ENCODE results near the gene TCN1. TPM values are rescaled to one million over a fixed set of nuclear protein-coding genes. Genes with fewer than 3 reads are reported as not detected.

TCN1 gene
- total and polyA plus RNA-seq, 8 donors, result 0.10 to 1.8 (median 0.35) TPM; not detected in 2

DNA sequence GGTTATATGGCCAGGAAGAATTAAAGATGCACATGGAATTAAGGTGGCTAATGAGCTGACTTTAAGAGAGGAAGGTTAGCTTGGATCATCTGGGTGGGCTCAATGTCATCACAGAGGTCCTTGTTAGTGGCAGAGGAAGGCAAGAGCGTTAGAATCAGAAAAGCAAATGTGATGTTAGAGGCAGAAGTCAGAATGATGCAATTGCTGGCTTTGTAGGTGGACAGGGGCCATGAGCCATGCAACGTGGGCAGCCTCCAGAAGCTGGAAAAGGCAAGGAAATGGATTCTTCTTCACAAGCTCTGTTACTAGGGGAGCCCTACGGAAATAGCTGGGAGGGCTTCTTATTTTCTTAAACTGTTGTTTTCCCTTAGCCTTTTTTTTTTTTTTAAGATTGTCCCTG, 18.7 kb downstream of the TCN1 start:
- H3K4me1 ChIP-seq, result no peaks in the 10 kb centered on the region
- TF ChIP-seq CTCF (IDR thresholded peaks at IDR 0.05), result no peak
- H3K36me3 ChIP-seq, result no peaks in the 10 kb centered on the region
- no peak for DNase-seq
- H3K27me3 ChIP-seq, result no peaks in the 10 kb centered on the region
- H3K9me3 ChIP-seq, result no peaks in the 10 kb centered on the region
- H3K4me3 ChIP-seq, result no peak overlapping the region
- ATAC-seq, result no peak
- intact Hi-C loops (cut with DNase I), result no loop called here
- no peak overlapping the region for H3K27ac ChIP-seq

- DNase-seq (no peak), ATAC-seq (no peak)
- H3K27ac ChIP-seq, result no peak overlapping the region
- H3K27me3 ChIP-seq, result no peaks in the 10 kb centered on the region
- intact Hi-C loops (cut with DNase I), result no loop called here
- no peaks in the 10 kb centered on the region for H3K9me3 ChIP-seq
- no peaks in the 10 kb centered on the region for H3K4me1 ChIP-seq
- TF ChIP-seq CTCF (IDR thresholded peaks at IDR 0.05), result no peak
- no peaks in the 10 kb centered on the region for H3K36me3 ChIP-seq
- H3K4me3 ChIP-seq, result no peak overlapping the region
Observed at GRCh38 chr11:59846556-59846955, 19.7 kb downstream of the TCN1 start.

- Histone ChIP-seq H3K27ac (no peak within 1 kb of the TSS), H3K4me1 (no peaks in the 10 kb centered on the region), H3K9me3 (no peaks in the 10 kb centered on the region), H3K4me3 (no peak within 1 kb of the TSS), H3K36me3 (no peaks in the 10 kb centered on the region), H3K27me3 (no peaks in the 10 kb centered on the region)
- intact Hi-C loops (cut with DNase I), result no loop called here
- DNase-seq, result no peak
- TF ChIP-seq CTCF (IDR thresholded peaks at IDR 0.05), result no peak
- ATAC-seq, result no peak
Observed at GRCh38 chr11:59845399-59845798, 20.9 kb downstream of the TCN1 start, which contains the start of gene CBLIF. Gene CBLIF (minus strand): TSS chr11:59845499. CDS start chr11:59845453, 46 bp downstream.

DNA sequence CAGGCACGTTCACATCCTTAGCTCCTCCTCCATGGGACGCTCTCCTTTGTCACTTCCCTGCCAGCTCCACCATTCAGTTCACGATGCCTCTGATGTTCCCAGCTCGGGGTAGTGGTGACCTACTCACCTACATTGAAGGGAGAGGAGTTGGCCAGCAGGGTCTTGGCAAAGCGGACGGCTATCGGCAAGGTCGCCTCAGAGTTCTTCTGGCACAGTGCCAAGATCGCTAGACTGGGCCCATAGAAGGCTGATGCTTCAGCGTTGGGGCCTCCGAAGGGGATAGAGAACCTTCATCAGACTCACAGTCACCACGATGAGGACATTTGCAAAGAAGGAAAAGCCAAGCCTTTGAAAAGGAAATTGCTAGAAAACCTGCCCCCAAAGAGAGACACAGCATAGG, 24.0 kb downstream of the TCN1 start:
- H3K27ac ChIP-seq, result no peak overlapping the region
- no peaks in the 10 kb centered on the region for H3K9me3 ChIP-seq
- DNase-seq, result no peak
- intact Hi-C loops (cut with DNase I), result no loop called here
- TF ChIP-seq CTCF (IDR thresholded peaks at IDR 0.05), result no peak
- H3K27me3 ChIP-seq, result no peaks in the 10 kb centered on the region
- H3K36me3 ChIP-seq, result no peaks in the 10 kb centered on the region
- H3K4me1 ChIP-seq, result no peaks in the 10 kb centered on the region
- no peak for ATAC-seq
- H3K4me3 ChIP-seq, result no peak overlapping the region

GRCh38 chr11:59841514-59841913, 24.8 kb downstream of the TCN1 start:
- intact Hi-C loops (cut with DNase I), result no loop called here
- no peak for DNase-seq

More at GRCh38 chr11:59841514-59841913, 24.8 kb downstream of the TCN1 start:
- no peak overlapping the region for H3K27ac ChIP-seq
- no peak for ATAC-seq
- no peak overlapping the region for H3K4me3 ChIP-seq
- H3K9me3 ChIP-seq, result no peaks in the 10 kb centered on the region
- no peaks in the 10 kb centered on the region for H3K36me3 ChIP-seq
- H3K4me1 ChIP-seq, result no peaks in the 10 kb centered on the region
- TF ChIP-seq CTCF (IDR thresholded peaks at IDR 0.05), result no peak
- no peaks in the 10 kb centered on the region for H3K27me3 ChIP-seq
